A549 treated with ZK216348 at 1 μM for 4 hours (cell line): Measurements from ENCODE around the gene EBP. TPM values are rescaled to one million over a fixed set of nuclear protein-coding genes. Genes with fewer than 3 reads are reported as not detected.

ENCODE experiments used
- total RNA-seq: library from RNA; stranded (reverse); fragments of 200-300 nt; extraction: Qiagen RNA extraction; gene quantifications from 5 replicates; pipeline ENCODE4 v1.2.3, GENCODE V29; 2022; ENCODE audit warnings: low read depth

EBP gene
- total RNA-seq = 111 to 149 TPM (median 144 TPM) in 5 replicates

GRCh38 chrX:48521353-48522243 is at the start of gene EBP:
Gene EBP (plus strand): TSS chrX:48521808. CDS start chrX:48523772, 1,964 bp downstream.

GRCh38 chrX:48475774-48476577 is 45.6 kb upstream of the EBP start, which contains the start of gene FTSJ1:
Gene FTSJ1 (plus strand): TSS chrX:48476199. CDS start chrX:48478048, 1,849 bp downstream.

GRCh38 chrX:48508400-48509244 is 13.0 kb upstream of the EBP start, which contains the start of gene PORCN:
Gene PORCN (plus strand): TSS chrX:48508992. CDS start chrX:48509821, 829 bp downstream.

DNA sequence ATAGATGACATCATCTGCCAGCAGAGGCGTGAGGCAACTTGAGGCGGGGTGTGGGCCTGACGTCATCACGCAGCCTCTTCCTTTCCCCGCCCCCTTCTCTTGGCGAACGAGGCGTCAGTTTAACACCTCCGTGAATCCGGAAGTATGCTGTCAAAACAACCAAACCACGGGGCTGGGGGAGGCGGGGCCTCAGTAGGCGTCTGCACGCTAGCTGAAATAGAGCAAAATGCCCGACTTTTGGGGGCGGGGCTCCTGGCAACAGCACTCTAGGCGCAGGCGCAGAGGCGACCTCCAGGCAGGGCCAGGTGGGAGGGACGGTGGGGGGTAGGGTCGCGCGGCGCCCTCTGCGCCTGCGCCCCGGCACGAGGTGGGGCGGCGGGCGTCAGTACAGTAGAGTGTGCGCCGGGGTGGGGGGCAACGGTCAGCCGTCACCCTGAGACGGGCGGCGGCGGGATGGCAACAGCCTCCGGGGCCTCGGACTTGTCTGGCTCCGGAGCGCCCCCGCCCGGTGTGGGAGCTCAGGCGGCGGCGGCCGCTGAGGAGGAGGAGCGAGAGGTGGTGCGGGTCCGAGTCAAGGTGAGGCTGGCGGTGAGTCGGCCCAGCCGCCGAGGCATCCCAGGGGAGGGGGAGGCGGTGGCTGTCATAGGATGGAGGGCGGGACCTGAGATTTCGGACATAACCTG is 17.9 kb downstream of the EBP start, which contains the start of gene TBC1D25:
TBC1D25 (plus strand) TSS at position 370 of the 683 bp plus-strand sequence; CDS start at position 454, 84 bp downstream.

DNA sequence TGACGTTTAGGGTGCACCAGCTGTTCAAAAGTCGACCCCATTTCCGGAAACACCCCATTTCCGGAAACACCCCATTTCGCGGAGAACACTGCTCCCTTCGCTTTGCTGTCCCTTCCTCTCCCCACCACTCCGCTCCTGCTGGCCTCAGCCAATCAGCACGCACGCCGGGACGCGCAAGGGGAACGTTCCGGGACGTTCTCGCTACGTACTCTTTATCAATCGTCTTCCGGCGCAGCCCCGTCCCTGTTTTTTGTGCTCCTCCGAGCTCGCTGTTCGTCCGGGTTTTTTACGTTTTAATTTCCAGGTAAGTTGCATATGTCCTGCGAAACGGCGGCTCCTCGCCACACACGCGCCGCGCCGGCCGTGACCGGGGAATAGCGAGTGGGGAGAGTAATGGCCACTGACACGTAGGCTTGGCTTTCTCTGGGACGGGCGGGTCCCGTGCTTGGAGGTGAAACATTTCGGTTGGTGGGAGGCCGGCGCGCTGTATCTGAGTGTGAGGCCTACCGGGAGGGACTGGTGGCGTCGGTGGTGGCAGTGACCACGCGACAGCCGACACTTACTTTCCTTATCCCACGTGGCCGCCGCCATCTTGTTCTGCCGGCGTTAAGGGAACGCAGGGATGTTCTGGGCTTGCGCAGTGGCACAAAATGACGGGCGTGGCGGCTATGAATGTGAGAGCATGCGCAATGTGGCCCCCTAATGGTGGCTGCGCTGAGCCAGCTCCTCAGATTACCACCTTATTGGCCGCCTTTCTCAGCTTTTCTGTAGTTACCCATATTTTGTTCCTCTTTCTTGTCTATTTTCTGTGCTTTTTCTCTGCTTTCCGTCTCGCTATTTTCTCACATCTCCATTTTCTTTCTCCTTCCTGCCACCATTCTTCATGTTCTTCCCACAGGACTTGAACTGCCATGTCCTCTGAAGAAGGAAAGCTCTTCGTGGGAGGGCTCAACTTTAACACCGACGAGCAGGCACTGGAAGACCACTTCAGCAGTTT is 53.0 kb downstream of the EBP start, which contains the start of gene RBM3:
RBM3 (plus strand) TSS at position 215 of the 997 bp plus-strand sequence; CDS start at position 912, 697 bp downstream.

Other genes starting within 250 kb of the EBP start
- not detected in 5 replicates for gene SSX3, start 165.1 kb upstream of the EBP start, total RNA-seq
- gene SSX4, start 138.3 kb upstream of the EBP start, total RNA-seq = not detected in 5 replicates
- not detected in 5 replicates for gene SSX4B, start 109.8 kb upstream of the EBP start, total RNA-seq
- 0.32 to 0.38 TPM (median 0.35 TPM) in 3 of 5 replicates, not detected in the others for gene SLC38A5, start 51.5 kb upstream of the EBP start, total RNA-seq
- 64.7 to 76.3 TPM (median 69.2 TPM) in 5 replicates for gene FTSJ1, start 45.6 kb upstream of the EBP start, total RNA-seq
- gene PORCN, start 12.8 kb upstream of the EBP start, total RNA-seq = 12.4 to 19.4 TPM (median 18.0 TPM) in 5 replicates
- gene TBC1D25, start 17.9 kb downstream of the EBP start, total RNA-seq = 9.4 to 13.6 TPM (median 12.3 TPM) in 5 replicates
- 327 to 627 TPM (median 354 TPM) in 5 replicates for gene RBM3, start 52.7 kb downstream of the EBP start, total RNA-seq
- gene WDR13, start 75.7 kb downstream of the EBP start, total RNA-seq = 56.8 to 92.4 TPM (median 73.5 TPM) in 5 replicates
- 0.13 to 0.52 TPM (median 0.19 TPM) in 4 of 5 replicates, not detected in the other for gene WAS, start 162.0 kb downstream of the EBP start, total RNA-seq
- 17.4 to 24.2 TPM (median 23.1 TPM) in 5 replicates for gene SUV39H1, start 174.9 kb downstream of the EBP start, total RNA-seq
- not detected in 5 replicates for gene GLOD5, start 239.9 kb downstream of the EBP start, total RNA-seq